Muscle layer of colon (tissue), 2 donors: Measurements from ENCODE around the gene RPL31.

Experiments used
- H3K27ac ChIP-seq: one replicate; pipeline ENCODE4 v1.7.0; 2013; ENCODE audit warnings: low read depth, mild to moderate bottlenecking, low read length, moderate library complexity
- H3K27me3 ChIP-seq, 2 donors: one replicate each; pipeline ENCODE4 v1.7.0; 2013; ENCODE audit warnings: low read length in 2 of 2, mild to moderate bottlenecking in 2 of 2; ENCODE audit not compliant: insufficient read depth in 2 of 2, control insufficient read depth in 1 of 2
- H3K36me3 ChIP-seq: one replicate; pipeline ENCODE4 v1.7.0; 2013; ENCODE audit warnings: mild to moderate bottlenecking, low read length; ENCODE audit not compliant: insufficient read depth
- H3K4me1 ChIP-seq: one replicate; pipeline ENCODE4 v1.7.0; 2013; ENCODE audit warnings: mild to moderate bottlenecking, low read length; ENCODE audit not compliant: insufficient read depth
- H3K4me3 ChIP-seq, 2 donors: one replicate each; pipeline ENCODE4 v1.7.0; 2013; ENCODE audit warnings: low read length in 2 of 2, low read depth in 1 of 2, mild to moderate bottlenecking in 1 of 2, moderate library complexity in 1 of 2
- H3K9ac ChIP-seq: one replicate; pipeline ENCODE4 v1.7.0; 2013; ENCODE audit warnings: low read length
- H3K9me3 ChIP-seq: one replicate; pipeline ENCODE4 v1.7.0; 2013; ENCODE audit warnings: mild to moderate bottlenecking, low read length
- donor health status: abdominal sarcoma.
- donor health status: Adenocarcinoma of cecum.

The RPL31 gene

DNA sequence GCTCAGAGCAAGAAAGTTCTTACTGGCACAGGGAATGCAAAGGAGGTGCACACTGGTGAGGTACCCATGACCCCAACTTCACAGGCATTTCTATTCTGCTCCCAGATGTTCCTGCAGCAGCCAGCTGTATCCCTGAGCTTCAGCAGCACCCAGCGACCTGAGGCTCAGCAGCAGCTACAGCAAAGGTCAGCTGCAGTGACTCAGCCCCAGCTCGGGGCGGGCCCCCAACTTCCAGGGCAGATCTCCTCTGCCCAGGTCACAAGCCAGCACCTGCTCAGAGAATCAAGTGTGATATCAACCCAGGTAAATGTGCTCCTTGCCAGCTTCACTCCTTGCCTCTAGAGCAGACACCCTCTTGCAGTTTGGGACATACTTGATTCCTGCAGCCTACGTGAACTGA is 14.1 kb upstream of the RPL31 start:
- H3K9me3 ChIP-seq = no peaks in the 10 kb centered on the region
- H3K27me3 ChIP-seq = no peaks in the 10 kb centered on the region
- H3K4me1 ChIP-seq = no peaks in the 10 kb centered on the region
- no peak overlapping the region for H3K27ac ChIP-seq
- H3K4me3 ChIP-seq = no peak overlapping the region
- H3K9ac ChIP-seq = no peak overlapping the region
- peaks cover 7% of the 10 kb centered on the region for H3K36me3 ChIP-seq

DNA sequence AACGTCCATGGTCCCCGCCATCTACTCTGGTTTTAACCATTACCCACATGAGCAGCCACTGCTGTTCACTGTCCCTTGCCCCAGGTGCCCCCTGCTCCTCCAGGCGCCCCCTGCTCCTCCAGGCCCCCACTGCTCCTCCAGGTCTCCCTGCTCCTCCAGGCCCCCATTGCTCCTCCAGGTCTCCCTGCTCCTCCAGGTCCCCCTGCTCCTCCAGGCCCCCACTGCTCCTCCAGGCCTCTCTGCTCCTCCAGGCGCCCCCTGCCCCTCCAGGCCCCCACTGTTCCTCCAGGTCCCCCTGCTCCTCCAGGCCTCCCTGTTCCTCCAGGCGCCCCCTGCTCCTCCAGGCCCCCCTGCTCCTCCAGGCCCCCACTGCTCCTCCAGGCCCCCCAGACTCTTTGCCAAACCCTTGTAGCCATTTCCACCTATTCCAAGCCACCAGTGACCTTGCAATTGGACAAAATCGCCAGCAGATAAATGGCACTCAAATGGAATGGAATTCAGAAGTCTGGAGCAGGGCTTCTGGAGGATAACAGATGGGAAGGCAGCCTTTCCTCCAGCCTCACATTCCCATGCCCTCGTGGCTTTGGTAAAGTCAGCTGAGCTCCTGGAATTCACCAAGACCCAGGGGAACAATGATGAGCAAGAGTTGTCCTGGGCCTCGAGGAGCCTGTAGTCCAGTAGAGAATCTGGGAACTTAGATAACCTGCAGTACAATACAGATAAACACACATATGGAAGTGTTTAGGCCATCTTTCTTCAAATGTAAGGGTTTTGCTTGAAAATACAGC is 13.3 kb upstream of the RPL31 start:
- no peaks in the 10 kb centered on the region for H3K9me3 ChIP-seq
- H3K9ac ChIP-seq = no peak overlapping the region
- peaks cover 7% of the 10 kb centered on the region for H3K36me3 ChIP-seq
- H3K27me3 ChIP-seq = no peaks in the 10 kb centered on the region
- H3K4me1 ChIP-seq = no peaks in the 10 kb centered on the region
- no peak overlapping the region for H3K27ac ChIP-seq
- no peak overlapping the region for H3K4me3 ChIP-seq

DNA sequence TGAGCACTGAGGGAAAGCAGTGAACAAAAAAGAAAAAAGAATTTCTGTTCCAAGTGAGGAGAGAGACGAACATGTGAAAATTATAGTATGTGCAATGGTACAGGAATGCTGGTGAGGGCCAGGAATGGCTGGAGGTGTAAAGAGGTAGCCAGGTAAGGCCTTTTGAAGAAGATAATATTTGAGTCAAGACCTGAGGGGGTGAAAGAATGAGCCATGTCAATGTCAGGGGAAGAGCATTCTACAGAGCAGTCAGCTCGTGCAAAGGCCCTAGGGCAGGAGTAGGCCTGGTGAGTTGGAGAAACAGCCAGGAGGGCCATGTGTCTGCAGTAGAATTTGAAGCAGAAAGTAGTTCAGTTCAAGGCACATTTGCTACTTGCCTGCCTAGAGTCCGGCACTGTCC is 12.4 kb upstream of the RPL31 start:
- H3K27me3 ChIP-seq = no peaks in the 10 kb centered on the region
- no peak overlapping the region for H3K27ac ChIP-seq
- H3K9ac ChIP-seq = no peak overlapping the region
- H3K9me3 ChIP-seq = no peaks in the 10 kb centered on the region
- H3K4me1 ChIP-seq = no peaks in the 10 kb centered on the region
- H3K4me3 ChIP-seq = no peak overlapping the region
- peaks cover 13% of the 10 kb centered on the region for H3K36me3 ChIP-seq

DNA sequence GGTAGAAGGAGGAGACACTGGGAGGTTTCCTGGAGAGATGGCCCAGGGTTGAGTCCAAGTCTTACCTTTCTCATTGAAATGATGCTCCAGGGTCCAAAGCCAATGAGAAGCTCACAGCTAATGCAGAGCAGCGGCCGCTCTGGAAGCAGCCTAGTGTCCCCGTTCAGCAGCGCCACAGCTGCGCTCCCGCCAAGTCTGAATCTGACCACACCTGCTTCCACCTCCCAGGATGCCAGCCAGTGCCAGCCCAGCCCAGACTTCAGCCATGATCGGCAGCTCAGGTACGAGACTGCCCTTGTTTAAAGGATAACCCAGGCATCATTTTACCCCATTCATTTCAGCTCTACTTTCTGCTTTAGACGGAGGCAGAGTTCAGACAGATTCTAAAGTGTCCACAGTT is 11.9 kb upstream of the RPL31 start:
- Histone ChIP-seq H3K4me3 (no peak overlapping the region), H3K9me3 (no peaks in the 10 kb centered on the region), H3K9ac (no peak overlapping the region), H3K27ac (no peak overlapping the region), H3K36me3 (peaks cover 13% of the 10 kb centered on the region), H3K27me3 (no peaks in the 10 kb centered on the region), H3K4me1 (no peaks in the 10 kb centered on the region)

DNA sequence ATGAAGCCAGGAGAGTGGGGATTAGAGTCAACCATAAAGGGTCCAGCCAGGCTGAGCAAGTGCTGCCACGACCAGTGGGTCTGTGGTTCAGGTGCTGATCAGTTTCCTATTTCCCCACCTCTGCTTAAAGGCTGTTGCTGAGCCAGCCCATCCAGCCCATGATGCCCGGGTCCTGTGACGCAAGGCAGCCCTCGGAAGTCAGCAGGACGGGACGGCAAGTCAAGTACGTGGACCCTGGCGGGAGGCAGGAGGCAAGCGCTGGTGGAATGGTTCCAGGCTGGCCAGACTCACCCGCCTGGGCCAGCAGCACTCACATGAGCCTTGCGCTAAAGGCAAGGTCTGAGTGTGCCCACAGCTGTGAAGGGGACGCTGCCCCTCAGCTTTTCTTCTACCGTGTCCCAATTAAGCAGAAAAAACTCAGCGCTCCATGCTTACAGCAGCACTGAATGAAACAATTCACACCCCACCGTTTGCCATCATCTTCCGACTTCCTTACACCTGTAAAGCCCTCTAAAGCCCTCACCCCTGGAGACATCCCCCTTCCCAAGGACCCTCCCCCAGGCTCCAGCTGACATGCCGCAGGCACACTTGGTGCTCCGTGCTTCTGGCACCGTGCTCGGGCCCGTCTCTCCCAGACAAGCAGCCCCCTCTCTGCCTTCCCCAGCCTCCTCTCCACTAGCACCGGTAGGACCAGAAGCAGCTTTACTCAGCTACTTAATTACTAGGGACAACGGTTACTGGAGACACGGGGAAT is 11.3 kb upstream of the RPL31 start:
- Histone ChIP-seq H3K4me1 (no peaks in the 10 kb centered on the region), H3K27ac (no peak overlapping the region), H3K9me3 (no peaks in the 10 kb centered on the region), H3K27me3 (no peaks in the 10 kb centered on the region), H3K9ac (no peak overlapping the region), H3K4me3 (no peak overlapping the region), H3K36me3 (peaks cover 13% of the 10 kb centered on the region)

DNA sequence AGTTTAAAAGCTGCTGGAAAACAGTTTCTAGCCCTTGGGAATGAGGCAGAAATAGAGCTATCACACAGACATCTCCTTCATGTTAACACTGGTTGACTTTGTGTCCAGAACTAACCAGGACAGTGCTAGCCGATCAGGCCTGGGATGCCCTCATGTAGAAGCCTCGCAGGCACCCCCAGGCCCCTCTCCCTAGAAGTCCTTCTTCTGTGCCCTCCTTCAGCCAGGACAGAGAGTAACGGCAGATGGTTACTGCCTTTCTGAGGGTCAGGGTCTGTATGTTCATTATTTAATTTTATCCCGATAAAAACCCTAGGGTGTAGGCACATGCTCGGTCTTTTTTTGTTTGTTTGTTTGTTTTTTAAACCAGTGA is 10.7 kb upstream of the RPL31 start:
- Histone ChIP-seq H3K9me3 (no peaks in the 10 kb centered on the region), H3K36me3 (peaks cover 13% of the 10 kb centered on the region), H3K4me1 (no peaks in the 10 kb centered on the region), H3K27me3 (no peaks in the 10 kb centered on the region), H3K9ac (no peak overlapping the region), H3K4me3 (no peak overlapping the region), H3K27ac (no peak overlapping the region)

DNA sequence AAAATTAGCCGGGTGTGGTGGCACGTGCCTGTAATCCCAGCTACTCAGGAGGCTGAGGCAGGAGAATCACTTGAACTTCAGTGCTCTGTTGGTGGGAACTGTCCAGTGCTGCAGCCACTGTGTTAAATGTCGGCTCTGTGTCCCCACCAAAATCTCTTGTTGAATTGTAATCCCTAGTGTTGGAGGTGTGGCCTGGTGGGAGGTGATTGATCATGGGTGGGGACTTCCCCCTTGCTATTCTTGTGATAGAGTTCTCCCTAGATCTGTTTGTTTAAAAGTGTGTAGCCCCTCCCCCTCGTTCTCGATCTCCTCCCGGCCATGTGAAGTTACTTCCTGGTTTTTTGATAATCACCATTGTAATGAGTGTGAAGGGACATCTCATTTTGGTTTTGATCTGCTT is 9.8 kb upstream of the RPL31 start:
- no peak overlapping the region for H3K4me3 ChIP-seq
- H3K9me3 ChIP-seq = no peaks in the 10 kb centered on the region
- peaks cover 13% of the 10 kb centered on the region for H3K36me3 ChIP-seq
- H3K9ac ChIP-seq = no peak overlapping the region
- no peaks in the 10 kb centered on the region for H3K27me3 ChIP-seq
- no peak overlapping the region for H3K27ac ChIP-seq
- H3K4me1 ChIP-seq = no peaks in the 10 kb centered on the region

DNA sequence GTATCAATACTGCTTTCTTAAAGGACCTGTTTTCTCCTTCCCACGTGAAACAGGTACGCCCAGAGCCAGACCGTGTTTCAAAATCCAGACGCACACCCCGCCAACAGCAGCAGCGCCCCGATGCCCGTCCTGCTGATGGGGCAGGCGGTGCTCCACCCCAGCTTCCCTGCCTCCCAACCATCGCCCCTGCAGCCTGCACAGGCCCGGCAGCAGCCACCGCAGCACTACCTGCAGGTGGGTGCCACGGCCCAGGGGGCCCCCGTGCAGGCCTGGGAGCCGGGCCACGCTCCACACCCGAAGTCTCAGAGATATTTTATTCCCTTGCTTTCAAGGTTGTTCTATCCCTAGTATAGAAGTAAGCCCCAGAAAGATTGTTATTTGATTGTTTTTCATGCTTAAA is 8.8 kb upstream of the RPL31 start:
- Histone ChIP-seq H3K36me3 (peaks cover 7% of the 10 kb centered on the region), H3K27ac (no peak overlapping the region)

DNA sequence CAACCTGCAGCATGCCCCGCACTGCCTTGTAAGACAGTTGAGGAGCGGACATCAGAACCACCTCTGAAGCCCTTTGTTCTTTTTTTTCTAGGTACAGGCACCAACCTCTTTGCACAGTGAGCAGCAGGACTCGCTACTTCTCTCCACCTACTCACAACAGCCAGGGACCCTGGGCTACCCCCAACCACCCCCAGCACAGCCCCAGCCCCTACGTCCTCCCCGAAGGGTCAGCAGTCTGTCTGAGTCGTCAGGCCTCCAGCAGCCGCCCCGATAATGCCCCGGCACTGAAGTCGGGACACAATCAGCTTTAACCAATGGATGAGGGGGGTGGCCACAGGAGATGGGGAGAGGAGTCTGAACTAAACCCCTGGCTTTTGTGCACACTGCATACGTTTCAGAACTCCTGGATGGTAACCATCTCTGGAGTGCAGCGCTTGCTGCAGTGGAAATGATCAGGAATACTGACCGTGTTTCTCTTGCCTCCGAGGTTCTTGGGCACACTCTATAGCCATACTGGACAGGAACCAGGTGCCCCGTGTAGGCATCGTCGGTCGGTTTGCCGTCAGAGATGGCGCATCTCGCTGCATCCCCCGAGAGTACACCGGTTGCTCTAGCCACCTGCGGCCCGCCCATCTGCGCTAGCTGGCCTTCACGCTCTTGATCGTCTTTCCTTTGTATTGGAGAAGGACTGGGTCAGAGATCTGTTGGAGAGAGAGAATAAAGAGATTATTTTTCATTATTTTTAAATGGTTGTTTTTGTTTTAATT is 6.6 kb upstream of the RPL31 start:
- Histone ChIP-seq H3K4me3 (no peak overlapping the region), H3K9ac (no peak overlapping the region), H3K9me3 (no peaks in the 10 kb centered on the region), H3K27me3 (no peaks in the 10 kb centered on the region), H3K36me3 (peaks cover 6% of the 10 kb centered on the region), H3K4me1 (no peaks in the 10 kb centered on the region), H3K27ac (no peak overlapping the region)

More for the DNA sequence above, 8.8 kb upstream of the RPL31 start:
- no peak overlapping the region for H3K9ac ChIP-seq
- H3K4me1 ChIP-seq = no peaks in the 10 kb centered on the region
- no peaks in the 10 kb centered on the region for H3K9me3 ChIP-seq
- no peaks in the 10 kb centered on the region for H3K27me3 ChIP-seq
- no peak overlapping the region for H3K4me3 ChIP-seq

DNA sequence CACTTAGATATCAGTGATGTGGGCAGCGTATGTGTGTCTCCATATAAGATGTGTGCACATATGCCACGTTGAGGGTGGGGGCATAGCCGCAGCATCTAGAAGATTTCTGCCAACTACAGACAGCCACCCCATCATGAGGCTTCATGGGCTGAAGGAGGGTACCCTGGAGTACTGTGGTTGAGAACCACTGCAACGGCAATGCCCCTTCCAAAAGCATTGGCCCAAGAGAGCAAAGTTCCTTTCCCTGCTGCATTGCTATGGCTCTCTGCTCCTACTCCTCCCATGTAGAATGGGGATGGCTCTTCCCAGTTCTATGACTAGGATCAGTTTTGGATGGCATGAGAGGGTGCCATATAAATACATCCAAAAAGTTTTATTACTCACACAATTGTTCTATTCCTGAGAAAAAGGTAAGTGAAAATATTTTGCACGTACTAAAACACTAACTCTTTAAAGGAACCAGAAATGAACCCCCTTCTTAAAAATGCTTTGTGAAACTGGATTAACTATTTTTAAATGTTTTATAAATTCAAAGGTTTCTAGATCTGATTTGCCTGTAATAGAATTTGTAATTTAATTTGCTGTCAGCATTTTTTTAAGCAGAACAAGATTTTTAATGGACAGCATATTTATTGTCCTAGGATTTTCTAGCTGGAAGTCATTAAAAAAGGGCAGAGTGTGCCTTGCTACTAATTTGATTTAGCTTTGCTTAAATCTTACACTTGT is 4.4 kb upstream of the RPL31 start:
- no peaks in the 10 kb centered on the region for H3K9me3 ChIP-seq
- no peak overlapping the region for H3K9ac ChIP-seq
- peaks cover 6% of the 10 kb centered on the region for H3K36me3 ChIP-seq
- no peak overlapping the region for H3K27ac ChIP-seq
- H3K4me3 ChIP-seq = no peak overlapping the region
- H3K27me3 ChIP-seq = no peaks in the 10 kb centered on the region
- H3K4me1 ChIP-seq = peaks cover 4% of the 10 kb centered on the region

DNA sequence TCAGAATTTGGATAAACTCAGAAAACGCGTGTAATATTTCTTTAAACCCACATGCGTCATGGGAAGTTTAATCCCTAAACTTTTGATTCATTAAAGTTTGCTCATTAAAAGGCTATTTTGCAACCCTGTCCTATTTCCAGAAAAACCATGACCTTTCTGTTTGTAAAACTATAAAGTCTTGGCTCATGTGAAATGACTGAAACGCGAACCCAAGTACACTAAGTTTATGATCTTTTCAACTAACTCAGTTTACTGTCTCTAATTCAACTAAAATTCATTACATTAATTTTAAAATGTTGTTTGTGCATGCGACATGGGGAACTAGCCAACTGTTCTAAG is 3.9 kb upstream of the RPL31 start:
- Histone ChIP-seq H3K27ac (no peak overlapping the region), H3K27me3 (no peaks in the 10 kb centered on the region), H3K4me1 (peaks cover 7% of the 10 kb centered on the region), H3K9ac (no peak overlapping the region), H3K36me3 (peaks cover 6% of the 10 kb centered on the region), H3K4me3 (no peak overlapping the region), H3K9me3 (no peaks in the 10 kb centered on the region)
